HEK293 (cell line): ENCODE measurements around the gene BTBD9.
A peak's percentile ranks its signal among the peaks of the same experiment; 100 is the strongest.

ENCODE experiments used
- CTCF ChIA-PET: fragments of 350-600 bp; formaldehyde crosslinking; extraction: SDS; loops from one replicate; lab custom pipeline; 2021; ENCODE audit warnings: antibody characterized with exemption; lab: Yijun Ruan, JAX
- POLR2A ChIA-PET: fragments of 300-600 bp; formaldehyde crosslinking; extraction: SDS; loops from one replicate; lab custom pipeline; 2020; ENCODE audit warnings: antibody characterized with exemption, inconsistent platforms; lab: Yijun Ruan, JAX
- H3K27ac ChIP-seq: fragments of 200-500 bp; sonication (Bioruptor generic); 2 replicates; pipeline ENCODE4 v1.5.1; 2014; ENCODE audit warnings: low read depth, low read length, control low read depth, inconsistent platforms; ENCODE audit errors: extremely low read depth
- H3K36me3 ChIP-seq, 2 experiments: fragments of 200-500 bp in 1 of 2; sonication (Bioruptor generic) in 1 of 2; 1 replicate in 1 of 2; 2 replicates in 1 of 2; pipeline ENCODE4 v1.5.1; 2014 to 2017; ENCODE audit warnings: inconsistent platforms in 2 of 2, low read length in 2 of 2; ENCODE audit not compliant: control insufficient read depth in 2 of 2, insufficient read depth in 1 of 2
- H3K4me1 ChIP-seq: fragments of 200-500 bp; sonication (Bioruptor generic); 2 replicates; pipeline ENCODE4 v1.5.1; 2014; ENCODE audit warnings: mild to moderate bottlenecking, low read length, inconsistent platforms; ENCODE audit not compliant: control insufficient read depth, insufficient read depth
- H3K4me3 ChIP-seq: 2 replicates; pipeline ENCODE4 v1.5.1; 2011; ENCODE audit warnings: low read depth, mild to moderate bottlenecking, control low read depth, low read length, moderate library complexity
- H3K9me3 ChIP-seq: fragments of 200-500 bp; sonication (Bioruptor generic); 2 replicates; pipeline ENCODE4 v1.5.1; 2014; ENCODE audit warnings: low read depth, low read length, inconsistent platforms; ENCODE audit not compliant: control insufficient read depth, insufficient read depth
- FEZF1 ChIP-seq: fragments of 450-650 bp; formaldehyde crosslinking; IDR thresholded peaks from 2 replicates; pipeline ENCODE4 v1.5.1; 2016; ENCODE audit warnings: missing biosample characterization, missing genetic modification characterization
- GFI1B ChIP-seq: fragments of 450-650 bp; formaldehyde crosslinking; IDR thresholded peaks from 2 replicates; pipeline ENCODE4 v1.5.1; 2016; ENCODE audit warnings: missing biosample characterization, missing genetic modification characterization
- HOXA7 ChIP-seq: sonication (generic); formaldehyde crosslinking; IDR thresholded peaks from 2 replicates; pipeline ENCODE4 v1.8.1; 2022; ENCODE audit warnings: missing genetic modification reagents, borderline replicate concordance
- KLF9 ChIP-seq: fragments of 450-650 bp; formaldehyde crosslinking; IDR thresholded peaks from 2 replicates; pipeline ENCODE4 v1.5.1; 2016; ENCODE audit warnings: missing biosample characterization, missing genetic modification characterization, low read depth
- PRDM2 ChIP-seq: fragments of 450-650 bp; formaldehyde crosslinking; IDR thresholded peaks from 2 replicates; pipeline ENCODE4 v1.5.1; 2016; ENCODE audit warnings: missing biosample characterization, missing genetic modification characterization, borderline replicate concordance
- SP7 ChIP-seq: fragments of 450-650 bp; formaldehyde crosslinking; IDR thresholded peaks from 2 replicates; pipeline ENCODE4 v1.5.1; 2016; ENCODE audit warnings: missing biosample characterization, missing genetic modification characterization
- ZBTB8A ChIP-seq: fragments of 450-650 bp; formaldehyde crosslinking; IDR thresholded peaks from 2 replicates; pipeline ENCODE4 v1.5.1; 2016; ENCODE audit warnings: missing biosample characterization, missing genetic modification characterization
- ZNF416 ChIP-seq: fragments of 450-650 bp; formaldehyde crosslinking; IDR thresholded peaks from 2 replicates; pipeline ENCODE4 v1.5.1; 2016; ENCODE audit warnings: missing biosample characterization, missing genetic modification characterization
- ZNF548 ChIP-seq: fragments of 450-650 bp; formaldehyde crosslinking; IDR thresholded peaks from 2 replicates; pipeline ENCODE4 v1.5.1; 2016; ENCODE audit warnings: missing biosample characterization, missing genetic modification characterization
- ZNF560 ChIP-seq: fragments of 450-650 bp; formaldehyde crosslinking; IDR thresholded peaks from 2 replicates; pipeline ENCODE4 v1.5.1; 2017; ENCODE audit warnings: missing biosample characterization, missing genetic modification characterization, borderline replicate concordance
- ZNF660 ChIP-seq: fragments of 450-650 bp; IDR thresholded peaks from 2 replicates; pipeline ENCODE4 v1.5.1; 2018; ENCODE audit warnings: missing biosample characterization, mild to moderate bottlenecking, missing genetic modification characterization
- ZSCAN4 ChIP-seq: fragments of 450-650 bp; formaldehyde crosslinking; IDR thresholded peaks from 2 replicates; pipeline ENCODE4 v1.5.1; 2017; ENCODE audit warnings: missing biosample characterization, missing genetic modification characterization
- TF ChIP-seq, protein P1 (sequence below): fragments of 450-650 bp; formaldehyde crosslinking; IDR thresholded peaks from 2 replicates; pipeline ENCODE4 v1.5.1; 2017; ENCODE audit warnings: missing biosample characterization, missing genetic modification characterization
- TF ChIP-seq, protein P2 (sequence below): fragments of 450-650 bp; formaldehyde crosslinking; IDR thresholded peaks from 2 replicates; pipeline ENCODE4 v1.5.1; 2016; ENCODE audit warnings: missing biosample characterization, missing genetic modification characterization
- TF ChIP-seq, protein P3 (sequence below): fragments of 450-650 bp; formaldehyde crosslinking; IDR thresholded peaks from 2 replicates; pipeline ENCODE4 v1.5.1; 2017; ENCODE audit warnings: missing biosample characterization, missing genetic modification characterization

The BTBD9 gene

GRCh38 chr6:38554014-38554413, 85.7 kb downstream of the BTBD9 start:
- Histone ChIP-seq H3K27ac (no peak overlapping the region), H3K36me3 (no peaks in the 10 kb centered on the region), H3K9me3 (no peaks in the 10 kb centered on the region), H3K4me1 (peaks cover 11% of the 10 kb centered on the region), H3K4me3 (no peak overlapping the region)
- POLR2A ChIA-PET: interaction anchor here (0.9 kb wide), 1 partner anchor 149 kb away, joined by 3 read pairs; no protein-coding TSS in a partner anchor
- TF ChIP-seq FEZF1 (tag by site-specific recombination): 0 out of 2 replicates have a peak, but pooled peaks have one; percentile 24
- TF ChIP-seq ZNF560 (tag by site-specific recombination): no peak
- TF ChIP-seq, protein P1, sequence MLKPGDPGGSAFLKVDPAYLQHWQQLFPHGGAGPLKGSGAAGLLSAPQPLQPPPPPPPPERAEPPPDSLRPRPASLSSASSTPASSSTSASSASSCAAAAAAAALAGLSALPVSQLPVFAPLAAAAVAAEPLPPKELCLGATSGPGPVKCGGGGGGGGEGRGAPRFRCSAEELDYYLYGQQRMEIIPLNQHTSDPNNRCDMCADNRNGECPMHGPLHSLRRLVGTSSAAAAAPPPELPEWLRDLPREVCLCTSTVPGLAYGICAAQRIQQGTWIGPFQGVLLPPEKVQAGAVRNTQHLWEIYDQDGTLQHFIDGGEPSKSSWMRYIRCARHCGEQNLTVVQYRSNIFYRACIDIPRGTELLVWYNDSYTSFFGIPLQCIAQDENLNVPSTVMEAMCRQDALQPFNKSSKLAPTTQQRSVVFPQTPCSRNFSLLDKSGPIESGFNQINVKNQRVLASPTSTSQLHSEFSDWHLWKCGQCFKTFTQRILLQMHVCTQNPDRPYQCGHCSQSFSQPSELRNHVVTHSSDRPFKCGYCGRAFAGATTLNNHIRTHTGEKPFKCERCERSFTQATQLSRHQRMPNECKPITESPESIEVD (tag by site-specific recombination): peak; percentile 50; the same call in 1 of the 2 replicates
- TF ChIP-seq, protein P2, sequence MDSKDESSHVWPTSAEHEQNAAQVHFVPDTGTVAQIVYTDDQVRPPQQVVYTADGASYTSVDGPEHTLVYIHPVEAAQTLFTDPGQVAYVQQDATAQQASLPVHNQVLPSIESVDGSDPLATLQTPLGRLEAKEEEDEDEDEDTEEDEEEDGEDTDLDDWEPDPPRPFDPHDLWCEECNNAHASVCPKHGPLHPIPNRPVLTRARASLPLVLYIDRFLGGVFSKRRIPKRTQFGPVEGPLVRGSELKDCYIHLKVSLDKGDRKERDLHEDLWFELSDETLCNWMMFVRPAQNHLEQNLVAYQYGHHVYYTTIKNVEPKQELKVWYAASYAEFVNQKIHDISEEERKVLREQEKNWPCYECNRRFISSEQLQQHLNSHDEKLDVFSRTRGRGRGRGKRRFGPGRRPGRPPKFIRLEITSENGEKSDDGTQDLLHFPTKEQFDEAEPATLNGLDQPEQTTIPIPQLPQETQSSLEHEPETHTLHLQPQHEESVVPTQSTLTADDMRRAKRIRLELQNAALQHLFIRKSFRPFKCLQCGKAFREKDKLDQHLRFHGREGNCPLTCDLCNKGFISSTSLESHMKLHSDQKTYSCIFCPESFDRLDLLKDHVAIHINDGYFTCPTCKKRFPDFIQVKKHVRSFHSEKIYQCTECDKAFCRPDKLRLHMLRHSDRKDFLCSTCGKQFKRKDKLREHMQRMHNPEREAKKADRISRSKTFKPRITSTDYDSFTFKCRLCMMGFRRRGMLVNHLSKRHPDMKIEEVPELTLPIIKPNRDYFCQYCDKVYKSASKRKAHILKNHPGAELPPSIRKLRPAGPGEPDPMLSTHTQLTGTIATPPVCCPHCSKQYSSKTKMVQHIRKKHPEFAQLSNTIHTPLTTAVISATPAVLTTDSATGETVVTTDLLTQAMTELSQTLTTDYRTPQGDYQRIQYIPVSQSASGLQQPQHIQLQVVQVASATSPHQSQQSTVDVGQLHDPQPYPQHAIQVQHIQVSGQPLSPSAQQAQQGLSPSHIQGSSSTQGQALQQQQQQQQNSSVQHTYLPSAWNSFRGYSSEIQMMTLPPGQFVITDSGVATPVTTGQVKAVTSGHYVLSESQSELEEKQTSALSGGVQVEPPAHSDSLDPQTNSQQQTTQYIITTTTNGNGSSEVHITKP: 0 out of 2 replicates have a peak, but pooled peaks have one; percentile 14
- CTCF ChIA-PET: interaction anchor here (0.6 to 1.6 kb wide), 3 partner anchors 16 to 592 kb away, joined by 7 to 12 read pairs (median 7); no protein-coding TSS in a partner anchor

DNA sequence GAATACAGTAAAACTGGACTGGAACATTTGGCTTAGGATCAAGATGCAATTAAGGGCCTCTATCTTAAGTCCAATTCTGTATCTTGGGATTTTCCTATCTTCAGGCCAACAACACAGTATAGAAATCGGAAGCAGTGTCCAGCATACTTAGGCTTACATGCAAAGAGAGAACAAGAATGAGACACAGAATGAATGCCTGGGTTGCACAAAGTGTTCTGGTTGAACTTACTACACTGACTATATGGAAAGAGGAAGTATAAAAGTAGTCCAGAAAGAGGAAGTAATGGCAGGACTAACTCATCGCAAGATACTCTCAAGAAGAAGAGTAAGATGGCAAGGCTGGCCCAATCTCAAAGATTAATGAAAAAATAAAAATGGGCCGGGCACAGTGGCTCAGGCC, 87.6 kb downstream of the BTBD9 start:
- H3K36me3 ChIP-seq: no peaks in the 10 kb centered on the region
- H3K27ac ChIP-seq: no peak overlapping the region
- POLR2A ChIA-PET: no interaction called here
- no peak overlapping the region for H3K4me3 ChIP-seq
- no peaks in the 10 kb centered on the region for H3K9me3 ChIP-seq
- peaks cover 11% of the 10 kb centered on the region for H3K4me1 ChIP-seq
- CTCF ChIA-PET: interaction anchor here (1.7 kb wide), 1 partner anchor 19 kb away, joined by 3 read pairs; no protein-coding TSS in a partner anchor
- no peak for TF ChIP-seq SP7 (tag by site-specific recombination)
- TF ChIP-seq ZNF660: no peak
- no peak for TF ChIP-seq ZBTB8A (tag by site-specific recombination)
- no peak for TF ChIP-seq KLF9 (tag by site-specific recombination)
- no peak for TF ChIP-seq ZNF548 (tag by site-specific recombination)
- TF ChIP-seq, protein P3, sequence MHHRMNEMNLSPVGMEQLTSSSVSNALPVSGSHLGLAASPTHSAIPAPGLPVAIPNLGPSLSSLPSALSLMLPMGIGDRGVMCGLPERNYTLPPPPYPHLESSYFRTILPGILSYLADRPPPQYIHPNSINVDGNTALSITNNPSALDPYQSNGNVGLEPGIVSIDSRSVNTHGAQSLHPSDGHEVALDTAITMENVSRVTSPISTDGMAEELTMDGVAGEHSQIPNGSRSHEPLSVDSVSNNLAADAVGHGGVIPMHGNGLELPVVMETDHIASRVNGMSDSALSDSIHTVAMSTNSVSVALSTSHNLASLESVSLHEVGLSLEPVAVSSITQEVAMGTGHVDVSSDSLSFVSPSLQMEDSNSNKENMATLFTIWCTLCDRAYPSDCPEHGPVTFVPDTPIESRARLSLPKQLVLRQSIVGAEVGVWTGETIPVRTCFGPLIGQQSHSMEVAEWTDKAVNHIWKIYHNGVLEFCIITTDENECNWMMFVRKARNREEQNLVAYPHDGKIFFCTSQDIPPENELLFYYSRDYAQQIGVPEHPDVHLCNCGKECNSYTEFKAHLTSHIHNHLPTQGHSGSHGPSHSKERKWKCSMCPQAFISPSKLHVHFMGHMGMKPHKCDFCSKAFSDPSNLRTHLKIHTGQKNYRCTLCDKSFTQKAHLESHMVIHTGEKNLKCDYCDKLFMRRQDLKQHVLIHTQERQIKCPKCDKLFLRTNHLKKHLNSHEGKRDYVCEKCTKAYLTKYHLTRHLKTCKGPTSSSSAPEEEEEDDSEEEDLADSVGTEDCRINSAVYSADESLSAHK (tag by site-specific recombination): no peak
- no peak for TF ChIP-seq PRDM2
- no peak for TF ChIP-seq ZSCAN4 (tag by site-specific recombination)
- TF ChIP-seq ZNF416: no peak
- TF ChIP-seq GFI1B: no peak
- TF ChIP-seq HOXA7 (CRISPR knock-in tag): no peak
